Activated CD8-positive, alpha-beta memory T cell treated with anti-CD3 and anti-CD28 coated beads, Interleukin-2, amount 10 ng/mL, durations not matched to agents 7 days and 5 days (primary cell): ENCODE results near the gene PIP4K2A. TPM values are rescaled to one million over a fixed set of nuclear protein-coding genes. Genes with fewer than 3 reads are reported as not detected.

Experiments
- ATAC-seq: fragments of 150-1000 bp; cut with Tn5 transposase; one replicate; pipeline ENCODE4 v1.10.0; 2021; ENCODE audit warnings: moderate library complexity
- CTCF ChIA-PET: fragments of 350-600 bp; sonication (Branson Sonifier 250); formaldehyde crosslinking; loops from one replicate; lab custom pipeline; 2021; ENCODE audit warnings: antibody characterized with exemption; lab: Charles Lee
- DNase-seq: peaks from one replicate; pipeline ENCODE4 v3.0.0-alpha.2; 2020
- H3K27ac Mint-ChIP-seq: one replicate; pipeline ENCODE4 v1.8.0; 2021; ENCODE audit warnings: mild to moderate bottlenecking, mixed read lengths
- H3K27me3 Mint-ChIP-seq: one replicate; pipeline ENCODE4 v1.8.0; 2021; ENCODE audit warnings: mixed read lengths
- H3K36me3 Mint-ChIP-seq: one replicate; pipeline ENCODE4 v1.8.0; 2021; ENCODE audit warnings: mild to moderate bottlenecking, mixed read lengths
- H3K4me1 Mint-ChIP-seq: one replicate; pipeline ENCODE4 v1.8.0; 2021; ENCODE audit warnings: mixed read lengths
- H3K4me3 Mint-ChIP-seq: one replicate; pipeline ENCODE4 v1.8.0; 2021; ENCODE audit warnings: mild to moderate bottlenecking, moderate library complexity, mixed read lengths
- H3K9me3 Mint-ChIP-seq: one replicate; pipeline ENCODE4 v1.8.0; 2022; ENCODE audit warnings: low read depth, mixed read lengths
- total RNA-seq, 2 experiments: library from RNA; stranded (reverse); gene quantifications; one replicate each; pipeline ENCODE4 v1.2.3, GENCODE V29; 2021

The PIP4K2A gene
- total RNA-seq, 2 experiments from 2014 or later = 129 to 136 TPM

DNA sequence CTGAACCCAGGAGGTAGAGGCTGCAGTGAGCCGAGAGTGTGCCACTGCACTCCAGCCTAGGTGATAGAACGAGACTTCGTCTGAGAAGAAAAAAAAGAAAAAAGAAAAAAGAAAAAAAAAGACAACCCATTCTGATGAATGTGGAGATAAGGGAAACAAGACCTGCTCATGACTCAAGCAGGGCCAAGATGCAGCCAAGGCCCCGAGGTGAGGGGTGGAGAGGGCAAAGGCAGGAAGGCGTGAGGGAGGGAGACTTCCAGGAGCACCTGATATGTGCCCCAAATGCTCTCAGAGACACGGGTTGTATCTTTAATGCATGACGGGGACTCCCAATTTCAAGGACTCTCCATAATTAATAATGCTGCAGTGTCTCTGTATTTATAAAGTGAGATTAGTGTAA lies 134.6 kb downstream of the PIP4K2A start:
- Mint-ChIP-seq H3K9me3 (no peaks in the 10 kb centered on the region), H3K36me3 (peaks cover 56% of the 10 kb centered on the region), H3K27me3 (no peaks in the 10 kb centered on the region), H3K4me3 (no peak overlapping the region), H3K27ac (no peak overlapping the region), H3K4me1 (peaks cover 26% of the 10 kb centered on the region)
- DNase-seq (no peak), ATAC-seq (no peak)
- CTCF ChIA-PET = no interaction called here

DNA sequence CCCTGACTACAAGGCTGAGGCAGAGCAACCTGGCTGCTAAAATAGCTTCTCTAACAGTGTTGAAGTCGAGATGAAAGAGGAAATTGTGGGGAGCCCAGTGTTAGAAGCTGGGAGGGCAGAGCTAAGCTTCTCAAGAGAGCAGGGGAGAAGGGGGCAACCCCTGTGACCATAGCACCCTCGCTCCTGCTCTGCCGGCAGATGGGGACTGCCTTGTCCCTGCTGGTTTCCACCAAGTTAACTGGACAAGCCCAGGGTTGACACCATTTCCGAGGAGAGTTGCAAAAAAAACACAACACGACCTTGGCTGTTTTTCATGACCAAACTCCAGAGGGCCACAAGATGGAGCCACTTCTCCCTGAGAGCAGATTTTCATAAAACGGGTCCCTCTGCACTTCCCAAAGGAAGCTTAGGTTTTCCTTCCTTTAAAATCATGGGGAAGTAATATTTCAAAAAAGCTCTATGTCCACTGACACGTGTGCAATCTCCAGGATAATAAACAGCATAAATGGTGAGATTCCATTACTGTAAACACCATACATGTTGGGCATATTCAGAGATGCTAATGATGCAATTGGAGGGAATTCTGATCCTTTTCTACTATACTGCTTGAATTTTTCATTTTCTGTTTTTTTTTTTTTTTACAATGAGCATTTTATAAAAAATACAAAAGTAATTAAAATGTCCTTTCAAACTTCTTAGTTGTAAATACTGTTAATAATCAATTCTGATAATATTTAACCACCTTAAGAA lies 140.4 kb downstream of the PIP4K2A start:
- peak; percentile 67 for ATAC-seq

DNA sequence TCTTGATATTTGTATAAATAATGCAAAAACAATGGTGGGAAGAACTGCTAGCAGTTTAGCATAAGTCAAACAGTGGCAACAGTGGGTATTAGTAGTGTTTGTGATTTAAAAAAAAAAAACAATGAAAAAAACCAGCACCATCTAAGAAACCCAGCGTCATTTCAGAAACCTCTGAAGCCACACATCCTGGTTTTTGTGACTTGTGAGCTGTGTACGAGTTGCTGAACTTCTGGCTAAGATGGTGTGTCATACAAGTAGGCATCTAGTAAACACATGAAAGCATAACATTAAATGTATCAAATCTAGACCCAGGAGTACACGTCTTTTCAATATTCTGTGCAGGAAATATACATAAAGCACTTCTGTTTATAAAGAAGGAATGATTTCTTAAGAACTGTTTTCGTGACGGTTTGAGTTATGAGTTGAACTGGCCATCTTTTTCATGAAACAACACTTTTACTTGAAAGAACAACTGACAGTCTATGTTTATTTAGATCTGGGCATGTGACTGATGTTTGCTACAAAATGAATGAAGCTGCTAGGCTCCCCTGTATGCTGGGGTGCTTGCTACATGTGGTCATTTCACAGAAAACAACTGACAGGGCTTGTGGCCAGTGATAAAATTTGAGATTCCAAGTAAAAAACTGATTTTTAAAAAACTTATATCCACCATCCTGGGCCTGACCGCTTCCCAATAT lies 143.5 kb downstream of the PIP4K2A start:
- Mint-ChIP-seq H3K27ac (peak overlapping the region; percentile 90), H3K36me3 (peaks cover 50% of the 10 kb centered on the region), H3K27me3 (no peaks in the 10 kb centered on the region), H3K9me3 (no peaks in the 10 kb centered on the region), H3K4me3 (no peak overlapping the region), H3K4me1 (peaks cover 65% of the 10 kb centered on the region)
- ATAC-seq (peak; percentile 90), DNase-seq (peak; percentile 85)
- CTCF ChIA-PET = interaction anchor here (0.7 to 1.4 kb wide), 3 partner anchors 21 to 417 kb away, joined by 3 to 5 read pairs (median 3); no protein-coding TSS in a partner anchor

More for the DNA sequence above, 140.4 kb downstream of the PIP4K2A start:
- Mint-ChIP-seq H3K4me3 (peak overlapping the region; percentile 41), H3K9me3 (no peaks in the 10 kb centered on the region), H3K27me3 (no peaks in the 10 kb centered on the region), H3K36me3 (peaks cover 41% of the 10 kb centered on the region), H3K27ac (peak overlapping the region; percentile 84), H3K4me1 (peaks cover 55% of the 10 kb centered on the region)
- CTCF ChIA-PET = interaction anchor here (0.6 to 4.7 kb wide), 37 partner anchors 10 to 583 kb away, joined by 3 to 52 read pairs (median 4); partner anchors contain the start of genes ARMC3 and COMMD3
- DNase-seq = peak; percentile 57

DNA sequence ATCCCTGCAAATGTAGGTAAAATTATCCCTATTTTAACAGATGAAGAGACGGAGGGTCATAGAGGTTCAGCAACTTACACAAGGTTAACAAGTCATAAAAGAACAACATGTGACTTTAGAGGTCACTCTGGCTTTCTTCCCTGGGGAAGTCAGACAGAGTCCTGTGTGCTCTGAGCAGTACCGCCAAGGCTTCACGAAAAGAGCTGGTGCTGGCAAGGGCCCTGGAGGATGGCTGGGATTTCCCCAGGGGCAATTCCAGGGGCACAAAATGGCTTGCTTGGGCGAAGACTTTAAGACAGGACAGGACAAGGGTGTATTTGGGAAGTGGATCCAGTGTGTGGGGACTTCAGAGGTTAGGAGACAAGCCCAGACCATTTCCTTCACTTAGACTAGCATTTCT lies 144.1 kb downstream of the PIP4K2A start:
- H3K4me3 Mint-ChIP-seq = no peak overlapping the region
- DNase-seq = no peak
- H3K4me1 Mint-ChIP-seq = peaks cover 65% of the 10 kb centered on the region
- H3K27me3 Mint-ChIP-seq = no peaks in the 10 kb centered on the region
- no peaks in the 10 kb centered on the region for H3K9me3 Mint-ChIP-seq
- H3K36me3 Mint-ChIP-seq = peaks cover 48% of the 10 kb centered on the region
- CTCF ChIA-PET = interaction anchor here (0.7 kb wide), 1 partner anchor 20 kb away, joined by 3 read pairs; no protein-coding TSS in a partner anchor
- ATAC-seq = peak; percentile 11
- H3K27ac Mint-ChIP-seq = peak overlapping the region; percentile 78

DNA sequence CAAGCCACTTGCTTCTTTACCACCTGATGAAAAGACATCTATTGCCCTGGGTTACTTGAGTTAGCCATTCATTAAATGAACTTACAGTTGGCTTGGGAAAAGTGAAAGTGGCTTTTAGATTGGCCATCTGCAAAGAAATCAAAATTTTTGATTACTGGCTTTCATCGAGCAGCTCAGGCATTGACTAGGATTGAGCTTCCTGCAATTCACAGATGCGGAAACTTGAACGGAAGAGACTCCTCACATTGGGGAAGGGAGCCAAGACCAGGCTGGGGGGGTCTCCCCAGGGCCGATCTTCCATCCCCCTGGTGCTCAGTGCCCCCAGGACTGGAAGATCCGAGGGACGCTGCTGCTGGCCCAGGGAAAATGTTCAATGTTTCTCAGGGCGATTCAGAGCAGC lies 145.4 kb downstream of the PIP4K2A start:
- Mint-ChIP-seq H3K27ac (no peak overlapping the region), H3K36me3 (peaks cover 58% of the 10 kb centered on the region), H3K4me3 (no peak overlapping the region), H3K27me3 (no peaks in the 10 kb centered on the region), H3K9me3 (no peaks in the 10 kb centered on the region), H3K4me1 (peaks cover 70% of the 10 kb centered on the region)
- DNase-seq (no peak), ATAC-seq (no peak)
- CTCF ChIA-PET = no interaction called here

GRCh38 chr10:22564060-22564459 lies 150.3 kb downstream of the PIP4K2A start:
- Mint-ChIP-seq H3K4me3 (no peak overlapping the region), H3K27me3 (no peaks in the 10 kb centered on the region), H3K9me3 (no peaks in the 10 kb centered on the region), H3K36me3 (peaks cover 50% of the 10 kb centered on the region), H3K4me1 (peaks cover 31% of the 10 kb centered on the region), H3K27ac (peak overlapping the region; percentile 76)
- DNase-seq (no peak), ATAC-seq (peak; percentile 23)
- CTCF ChIA-PET = no interaction called here

GRCh38 chr10:22561909-22562308 lies 152.5 kb downstream of the PIP4K2A start:
- ATAC-seq (no peak), DNase-seq (no peak)
- peaks cover 28% of the 10 kb centered on the region for H3K4me1 Mint-ChIP-seq
- H3K27ac Mint-ChIP-seq = no peak overlapping the region
- no peaks in the 10 kb centered on the region for H3K27me3 Mint-ChIP-seq
- CTCF ChIA-PET = no interaction called here
- H3K9me3 Mint-ChIP-seq = no peaks in the 10 kb centered on the region
- H3K4me3 Mint-ChIP-seq = no peak overlapping the region
- H3K36me3 Mint-ChIP-seq = peaks cover 36% of the 10 kb centered on the region

- Mint-ChIP-seq H3K27me3 (no peaks in the 10 kb centered on the region), H3K27ac (no peak overlapping the region), H3K4me1 (peaks cover 18% of the 10 kb centered on the region), H3K4me3 (no peak overlapping the region), H3K36me3 (peaks cover 27% of the 10 kb centered on the region), H3K9me3 (no peaks in the 10 kb centered on the region)
- CTCF ChIA-PET = interaction anchor here (0.7 kb wide), 1 partner anchor 122 kb away, joined by 3 read pairs; no protein-coding TSS in a partner anchor
- DNase-seq = no peak
- ATAC-seq = no peak
Observed at GRCh38 chr10:22560913-22561239, 153.5 kb downstream of the PIP4K2A start.

DNA sequence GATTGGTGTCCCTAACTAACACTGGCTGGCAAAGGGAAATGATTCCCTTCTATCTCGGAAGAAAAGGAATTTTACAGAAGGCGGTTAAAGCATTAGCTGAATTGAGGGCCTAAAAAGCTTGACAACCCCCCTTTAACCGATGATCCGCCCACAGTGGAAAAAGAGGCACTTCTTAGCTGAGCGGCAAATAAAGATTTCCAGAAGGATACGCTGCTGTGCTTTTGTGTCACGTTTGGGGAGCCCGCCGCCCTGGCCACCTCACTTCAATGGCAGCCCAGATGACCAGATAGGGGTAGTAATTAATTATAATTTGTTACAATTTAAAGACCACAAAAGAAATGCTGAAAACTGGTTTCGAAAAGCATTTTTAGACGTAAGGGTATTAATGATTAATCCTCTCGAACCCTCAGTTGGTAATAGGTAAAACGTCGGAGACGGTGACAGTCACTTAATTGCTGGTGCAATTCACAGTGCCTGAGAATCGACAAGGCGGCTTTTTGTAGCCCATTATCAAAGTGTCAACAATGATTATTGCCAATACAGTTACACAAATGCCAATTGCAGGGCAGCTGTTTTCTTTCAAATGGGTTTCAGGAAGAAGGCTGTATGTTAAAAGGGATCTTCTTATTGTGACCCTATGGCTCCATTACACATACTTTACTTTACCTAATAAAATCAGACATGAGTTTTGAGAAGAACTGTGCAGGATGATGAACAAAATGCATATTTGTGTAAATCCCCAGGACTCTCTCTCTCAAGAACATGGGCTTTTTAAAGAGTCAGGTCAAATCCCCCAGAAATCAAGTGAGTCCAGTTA lies 154.1 kb downstream of the PIP4K2A start:
- CTCF ChIA-PET = interaction anchor here (1.1 kb wide), 1 partner anchor 14 kb away, joined by 3 read pairs; no protein-coding TSS in a partner anchor
- ATAC-seq = no peak
- no peak overlapping the region for H3K27ac Mint-ChIP-seq

DNA sequence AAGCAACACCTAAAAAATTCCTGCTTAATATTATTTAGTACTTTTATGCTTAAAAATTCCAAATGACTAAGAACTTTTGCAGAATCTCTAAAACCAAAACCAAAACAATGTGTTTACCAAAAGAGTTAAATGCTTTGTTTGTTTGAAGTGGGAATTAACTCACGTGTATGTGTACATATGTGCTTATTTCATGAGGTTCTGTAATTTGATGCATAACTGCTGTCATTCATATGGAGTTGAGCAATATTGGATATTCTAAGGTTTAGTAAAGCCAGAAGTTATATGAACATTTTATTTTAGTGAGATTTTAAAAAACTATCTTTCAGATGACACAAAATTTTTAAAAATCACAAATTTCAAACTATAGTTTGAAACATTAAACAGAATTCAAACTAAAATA lies 157.1 kb downstream of the PIP4K2A start:
- no peak for DNase-seq
- H3K4me3 Mint-ChIP-seq = no peak overlapping the region
- ATAC-seq = no peak
- H3K36me3 Mint-ChIP-seq = peaks cover 6% of the 10 kb centered on the region
- H3K9me3 Mint-ChIP-seq = no peaks in the 10 kb centered on the region
- H3K27ac Mint-ChIP-seq = no peak overlapping the region
- CTCF ChIA-PET = no interaction called here
- no peaks in the 10 kb centered on the region for H3K27me3 Mint-ChIP-seq
- H3K4me1 Mint-ChIP-seq = peaks cover 2% of the 10 kb centered on the region

More for the DNA sequence above, 154.1 kb downstream of the PIP4K2A start:
- H3K4me3 Mint-ChIP-seq = no peak overlapping the region
- no peaks in the 10 kb centered on the region for H3K9me3 Mint-ChIP-seq
- peaks cover 16% of the 10 kb centered on the region for H3K4me1 Mint-ChIP-seq
- DNase-seq = no peak
- no peaks in the 10 kb centered on the region for H3K27me3 Mint-ChIP-seq
- H3K36me3 Mint-ChIP-seq = peaks cover 26% of the 10 kb centered on the region

DNA sequence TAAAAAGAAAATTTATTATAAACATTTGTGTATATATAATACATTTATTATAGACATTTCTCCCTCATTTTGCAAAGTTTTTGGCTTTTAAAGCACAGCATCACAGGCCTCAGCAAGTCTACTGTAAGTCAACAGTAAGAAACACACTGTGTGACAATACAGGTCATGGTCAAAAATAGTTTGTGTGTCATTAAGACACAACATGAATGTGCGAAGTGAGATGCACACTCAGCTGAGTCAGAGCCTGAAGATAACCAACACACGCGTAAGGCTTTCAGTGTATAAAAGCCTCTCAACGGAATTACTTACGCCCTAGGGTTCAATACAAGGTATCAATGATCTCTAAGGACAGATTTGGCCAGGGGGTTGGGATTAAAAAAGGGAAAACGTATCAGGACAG lies 157.6 kb downstream of the PIP4K2A start:
- CTCF ChIA-PET = no interaction called here
- no peak for DNase-seq
- H3K9me3 Mint-ChIP-seq = no peaks in the 10 kb centered on the region
- peaks cover 6% of the 10 kb centered on the region for H3K36me3 Mint-ChIP-seq
- ATAC-seq = no peak
- H3K4me3 Mint-ChIP-seq = no peak overlapping the region
- peaks cover 2% of the 10 kb centered on the region for H3K4me1 Mint-ChIP-seq
- no peaks in the 10 kb centered on the region for H3K27me3 Mint-ChIP-seq
- no peak overlapping the region for H3K27ac Mint-ChIP-seq

DNA sequence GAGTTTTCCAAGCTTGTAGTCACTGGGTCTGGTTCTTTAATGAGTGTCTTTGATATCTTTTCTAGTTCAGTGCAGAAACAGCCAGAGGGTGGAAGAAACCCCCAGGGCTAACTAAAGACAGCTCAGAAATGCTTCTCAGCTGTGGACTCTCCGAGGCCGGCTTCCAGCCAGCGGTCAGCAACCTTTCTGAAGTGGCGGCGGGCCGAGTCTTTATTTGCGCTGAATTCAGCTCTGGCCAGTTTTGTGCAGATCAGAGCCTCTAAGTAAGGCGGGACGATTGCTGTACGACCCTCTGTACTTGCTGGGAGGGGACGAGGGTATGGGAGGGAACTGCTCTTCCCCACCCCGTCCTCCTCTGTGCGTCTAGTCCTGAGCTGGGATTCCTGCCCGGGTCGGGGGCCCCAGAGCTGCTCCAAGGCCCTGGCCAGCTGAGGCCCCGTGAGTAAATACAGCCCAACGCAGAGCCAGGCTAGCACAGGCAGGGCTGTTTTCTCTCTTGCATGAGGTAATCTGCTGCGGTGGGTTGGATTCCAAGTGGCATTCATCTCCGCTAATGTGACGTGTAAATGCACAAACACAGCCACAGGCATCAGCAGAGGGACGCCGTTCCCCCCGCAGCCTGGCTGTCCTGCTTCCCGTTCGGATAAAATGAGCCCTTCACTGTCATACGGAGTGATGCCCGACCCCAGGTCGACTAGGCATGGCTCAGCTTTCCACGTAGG lies 159.8 kb downstream of the PIP4K2A start:
- Mint-ChIP-seq H3K9me3 (no peaks in the 10 kb centered on the region), H3K27me3 (no peaks in the 10 kb centered on the region), H3K27ac (no peak overlapping the region), H3K4me1 (peaks cover 9% of the 10 kb centered on the region), H3K4me3 (no peak overlapping the region), H3K36me3 (peaks cover 18% of the 10 kb centered on the region)
- CTCF ChIA-PET = interaction anchor here (2.4 kb wide), 1 partner anchor 20 kb away, joined by 10 read pairs; no protein-coding TSS in a partner anchor
- DNase-seq (no peak), ATAC-seq (no peak)
